Ramos (cell line): ENCODE measurements around the gene FGF5.
"Not testable (repeated sequence)": the region's sequence is repeated elsewhere in the genome, so short reads cannot be mapped to it uniquely, and the experiment has no call there.

Experiments
- in situ Hi-C: fragments of 300-500 bp; cut with MboI; formaldehyde crosslinking; loops from one replicate; pipeline ENCODE4 v1.14.3; 2022; ENCODE audit warnings: low sequenced_read_pairs; ENCODE audit not compliant: unreplicated experiment

FGF5 gene

GRCh38 chr4:80266253-80266901 lies at the start of gene FGF5:
Gene FGF5 (plus strand): TSS chr4:80266664. CDS start chr4:80266825, 161 bp downstream.
- in situ Hi-C loops, result no loop called here

GRCh38 chr4:80219301-80220025 lies 47.0 kb upstream of the FGF5 start:
- in situ Hi-C loops, result loop anchor here (25.0 kb wide), 1 partner anchor 1257 kb away; no protein-coding TSS in a partner anchor

- in situ Hi-C loops, result loop anchor here (25.0 kb wide), 1 partner anchor 1258 kb away; no protein-coding TSS in a partner anchor
These were observed 45.8 kb upstream of the FGF5 start for GRCh38 chr4:80220711-80221110.

- in situ Hi-C loops, result loop anchor here (25.0 kb wide), 1 partner anchor 1259 kb away; no protein-coding TSS in a partner anchor
These were observed 45.3 kb upstream of the FGF5 start for GRCh38 chr4:80221161-80221560.

- in situ Hi-C loops, result no loop called here
These were observed 40.9 kb upstream of the FGF5 start for GRCh38 chr4:80225595-80225994.

- in situ Hi-C loops, result no loop called here
These were observed 40.4 kb upstream of the FGF5 start for GRCh38 chr4:80226094-80226493.

- in situ Hi-C loops, result no loop called here
These were observed 38.0 kb upstream of the FGF5 start for GRCh38 chr4:80228460-80228859.

- in situ Hi-C loops, result no loop called here
These were observed 37.3 kb upstream of the FGF5 start for GRCh38 chr4:80229128-80229527.

GRCh38 chr4:80229590-80229989 lies 36.9 kb upstream of the FGF5 start:
- in situ Hi-C loops, result no loop called here

- in situ Hi-C loops, result no loop called here
These were observed 35.3 kb upstream of the FGF5 start for GRCh38 chr4:80231180-80231579.

GRCh38 chr4:80232707-80233370 lies 33.6 kb upstream of the FGF5 start:
- in situ Hi-C loops, result no loop called here

GRCh38 chr4:80233390-80233789 lies 33.1 kb upstream of the FGF5 start:
- in situ Hi-C loops, result no loop called here

GRCh38 chr4:80235451-80235850 lies 31.0 kb upstream of the FGF5 start:
- in situ Hi-C loops, result no loop called here

- in situ Hi-C loops, result no loop called here
These were observed 28.5 kb upstream of the FGF5 start for GRCh38 chr4:80237992-80238391.

- in situ Hi-C loops, result no loop called here
These were observed 26.8 kb upstream of the FGF5 start for GRCh38 chr4:80239480-80240150.

GRCh38 chr4:80240976-80241375 lies 25.5 kb upstream of the FGF5 start:
- in situ Hi-C loops, result no loop called here

GRCh38 chr4:80243274-80244018 lies 23.0 kb upstream of the FGF5 start:
- in situ Hi-C loops, result no loop called here

- in situ Hi-C loops, result not testable (repeated sequence)
These were observed 19.0 kb upstream of the FGF5 start for GRCh38 chr4:80247484-80247883.

GRCh38 chr4:80249144-80249543 lies 17.3 kb upstream of the FGF5 start:
- in situ Hi-C loops, result no loop called here

- in situ Hi-C loops, result no loop called here
These were observed 14.0 kb upstream of the FGF5 start for GRCh38 chr4:80252427-80252826.
